ENCODE measurements around the gene KIRREL2. TPM values are rescaled to one million over a fixed set of nuclear protein-coding genes. Genes with fewer than 3 reads are reported as not detected.

Gene KIRREL2
- total and polyA plus RNA-seq, 2 of the 8 experiments (the other 6 are each of a cell fraction or from before 2014, with no cell fraction given) = 2.4 to 4.6 TPM

DNA sequence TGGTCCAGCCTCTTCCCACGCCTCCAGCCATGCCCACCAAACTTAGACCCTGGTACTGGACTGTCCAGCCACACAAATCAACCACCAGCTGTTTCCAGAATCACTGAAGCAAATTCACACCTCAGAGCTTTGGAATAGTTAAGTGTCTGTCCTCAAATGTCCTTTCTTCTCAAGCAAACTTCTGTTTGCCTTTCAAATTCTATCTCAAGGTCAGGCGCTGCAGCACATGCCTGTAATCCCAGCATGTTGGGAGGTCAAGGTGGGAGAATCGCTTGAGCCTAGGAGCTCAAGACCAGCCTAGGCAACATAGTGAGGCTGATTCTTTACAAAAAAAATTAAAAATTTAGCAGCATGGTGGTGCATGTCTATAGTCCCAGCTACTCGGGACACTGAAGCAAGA, 24.7 kb upstream of the KIRREL2 start (continued):
- TF ChIP-seq, protein P1, sequence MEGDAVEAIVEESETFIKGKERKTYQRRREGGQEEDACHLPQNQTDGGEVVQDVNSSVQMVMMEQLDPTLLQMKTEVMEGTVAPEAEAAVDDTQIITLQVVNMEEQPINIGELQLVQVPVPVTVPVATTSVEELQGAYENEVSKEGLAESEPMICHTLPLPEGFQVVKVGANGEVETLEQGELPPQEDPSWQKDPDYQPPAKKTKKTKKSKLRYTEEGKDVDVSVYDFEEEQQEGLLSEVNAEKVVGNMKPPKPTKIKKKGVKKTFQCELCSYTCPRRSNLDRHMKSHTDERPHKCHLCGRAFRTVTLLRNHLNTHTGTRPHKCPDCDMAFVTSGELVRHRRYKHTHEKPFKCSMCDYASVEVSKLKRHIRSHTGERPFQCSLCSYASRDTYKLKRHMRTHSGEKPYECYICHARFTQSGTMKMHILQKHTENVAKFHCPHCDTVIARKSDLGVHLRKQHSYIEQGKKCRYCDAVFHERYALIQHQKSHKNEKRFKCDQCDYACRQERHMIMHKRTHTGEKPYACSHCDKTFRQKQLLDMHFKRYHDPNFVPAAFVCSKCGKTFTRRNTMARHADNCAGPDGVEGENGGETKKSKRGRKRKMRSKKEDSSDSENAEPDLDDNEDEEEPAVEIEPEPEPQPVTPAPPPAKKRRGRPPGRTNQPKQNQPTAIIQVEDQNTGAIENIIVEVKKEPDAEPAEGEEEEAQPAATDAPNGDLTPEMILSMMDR (IDR thresholded peaks at IDR 0.05; ENCODE audit: control extremely low read depth in 1 of 3, insufficient read depth in 1 of 3, low read depth in 1 of 3, low read length in 3 of 3) = no peak
- no peak for TF ChIP-seq RBBP5 (IDR thresholded peaks at IDR 0.05; ENCODE audit: borderline replicate concordance, low read depth, low read length)
- TF ChIP-seq EGR1 (IDR thresholded peaks at IDR 0.05; ENCODE audit: borderline replicate concordance, low read depth, low read length) = no peak
- TF ChIP-seq SRF (IDR thresholded peaks at IDR 0.05; ENCODE audit: low read depth, low read length) = no peak
- no peak for TF ChIP-seq ATF2 (IDR thresholded peaks at IDR 0.05; ENCODE audit: low read length)

All from H1 (cell line).